GM19240 (cell line): ENCODE results near the gene ZNHIT6.

Experiments
- DNase-seq: peaks from one replicate; pipeline ENCODE4 v3.0.0; 2011; ENCODE audit warnings: low spot score; ENCODE audit not compliant: insufficient read length

ZNHIT6 gene

GRCh38 chr1:85623061-85623471 lies 85.2 kb downstream of the ZNHIT6 start:
- DNase-seq: no peak

GRCh38 chr1:85621430-85621829 lies 86.8 kb downstream of the ZNHIT6 start:
- DNase-seq: no peak

- DNase-seq: no peak
These were observed 90.6 kb downstream of the ZNHIT6 start for GRCh38 chr1:85617633-85618100.

DNA sequence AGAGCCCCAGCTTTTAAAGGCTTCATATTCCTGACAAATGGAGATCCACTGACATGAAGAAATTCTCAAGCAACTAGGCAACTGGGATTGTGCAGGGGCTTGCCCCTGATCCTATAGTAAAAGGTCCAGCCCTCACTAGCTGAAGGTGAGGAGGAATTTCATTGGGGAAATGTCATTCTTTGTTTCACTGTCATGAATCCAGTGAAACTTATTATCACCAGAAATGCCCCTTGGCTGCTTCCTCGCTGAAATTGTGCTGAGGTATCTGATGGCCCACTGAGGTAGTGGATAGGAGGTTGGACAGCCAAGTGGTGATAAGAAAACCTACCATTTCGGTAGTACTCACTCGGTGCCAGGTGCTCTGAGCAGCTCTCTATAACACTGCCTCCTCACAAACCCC lies 91.5 kb downstream of the ZNHIT6 start:
- DNase-seq: no peak

GRCh38 chr1:85616364-85616705 lies 91.9 kb downstream of the ZNHIT6 start:
- DNase-seq: no peak

- DNase-seq: no peak
These were observed 92.5 kb downstream of the ZNHIT6 start for GRCh38 chr1:85615586-85616363.

DNA sequence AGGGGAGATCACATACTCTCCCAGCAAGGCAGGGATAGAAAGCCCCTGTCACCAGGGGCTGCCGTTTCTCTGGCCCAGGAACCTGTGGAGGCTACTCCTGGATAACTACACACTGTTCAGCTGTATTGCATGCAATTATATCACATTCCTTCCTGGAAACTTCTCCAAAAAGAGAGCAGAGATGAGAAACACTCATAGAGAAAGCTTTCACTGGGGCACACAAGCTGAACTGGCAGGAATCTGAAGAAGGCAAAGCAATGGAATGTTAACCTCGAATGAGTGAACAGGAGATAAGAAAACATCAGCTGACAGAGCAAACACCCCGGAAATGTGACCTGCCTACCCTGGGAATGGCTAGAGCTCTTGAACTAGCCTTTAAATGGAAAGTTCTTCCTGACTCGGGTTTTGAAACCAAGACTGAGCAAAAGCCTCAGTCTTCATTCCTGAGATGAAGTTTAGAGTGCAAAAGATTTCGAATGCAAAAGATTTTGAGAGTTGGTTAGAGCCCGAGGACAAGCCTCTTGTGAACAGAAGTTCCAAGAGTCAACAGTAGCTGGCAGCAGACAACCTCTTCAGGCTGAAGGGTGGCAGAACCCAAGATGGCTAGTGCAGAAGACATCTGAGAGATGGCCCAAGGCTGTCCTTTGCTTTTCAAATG lies 95.4 kb downstream of the ZNHIT6 start:
- no peak for DNase-seq

GRCh38 chr1:85611856-85612255 lies 96.4 kb downstream of the ZNHIT6 start:
- no peak for DNase-seq

DNA sequence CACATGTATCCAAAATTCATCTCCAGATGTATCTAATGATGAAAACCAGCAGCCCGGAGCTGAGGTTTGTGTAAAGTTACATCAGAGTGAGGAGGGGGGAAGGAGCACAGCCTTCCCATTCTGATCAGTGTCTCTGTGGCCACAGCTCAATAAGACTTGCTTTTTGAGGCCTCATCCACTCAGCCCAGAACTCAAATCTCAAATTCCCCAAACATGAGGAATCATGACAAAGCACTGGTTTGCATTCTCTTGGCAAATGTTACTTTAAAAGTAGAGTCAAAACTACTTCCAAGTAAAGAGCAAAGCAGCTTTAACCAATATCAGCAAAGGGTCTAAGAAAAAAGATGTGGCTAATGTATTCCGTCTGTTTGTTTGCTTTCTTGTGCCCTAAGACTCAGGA lies 96.8 kb downstream of the ZNHIT6 start:
- DNase-seq: no peak

GRCh38 chr1:85609976-85610375 lies 98.3 kb downstream of the ZNHIT6 start:
- DNase-seq: no peak

- DNase-seq: no peak
These were observed 99.4 kb downstream of the ZNHIT6 start for GRCh38 chr1:85608851-85609250.

- DNase-seq: no peak
These were observed 100.3 kb downstream of the ZNHIT6 start for GRCh38 chr1:85607921-85608265.

DNA sequence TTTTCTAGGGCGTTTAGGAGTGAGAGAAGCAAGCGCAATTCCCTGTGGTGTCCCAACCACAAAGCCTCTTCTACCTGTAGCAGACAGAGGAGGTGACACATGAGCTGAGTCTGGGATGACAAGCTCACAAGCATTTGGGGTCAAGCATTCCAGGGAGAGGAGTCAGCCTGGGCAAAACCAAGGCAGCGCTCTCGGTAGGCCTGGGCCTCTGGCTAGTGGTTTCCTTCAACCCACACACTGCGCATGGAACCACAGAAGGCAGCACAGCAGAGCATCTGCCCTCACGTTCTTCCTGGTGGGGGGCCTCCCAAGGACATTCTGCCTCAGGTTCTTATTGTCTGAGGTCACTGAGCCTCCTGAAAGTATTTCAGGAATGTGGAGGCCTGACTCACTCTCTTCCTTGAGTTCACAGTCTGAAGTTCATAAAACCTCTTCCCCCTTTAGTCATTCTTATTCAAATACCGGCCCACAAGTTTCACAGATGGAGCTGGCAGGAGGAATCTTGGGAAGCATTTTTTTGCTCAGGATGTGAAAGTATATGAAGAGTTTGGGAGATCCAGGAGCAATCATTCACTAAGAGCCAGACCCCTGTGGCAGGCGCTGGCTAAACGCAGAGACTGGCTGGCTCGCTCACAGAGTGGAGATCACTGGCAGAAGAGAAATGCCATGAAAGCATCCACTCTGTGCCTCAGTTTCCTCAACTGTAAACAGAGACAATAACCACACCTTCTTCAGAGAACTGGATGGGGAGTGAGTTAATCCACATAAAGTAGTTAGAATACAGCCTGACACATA lies 100.9 kb downstream of the ZNHIT6 start:
- no peak for DNase-seq

- DNase-seq: no peak
These were observed 101.8 kb downstream of the ZNHIT6 start for GRCh38 chr1:85606414-85606800.

DNA sequence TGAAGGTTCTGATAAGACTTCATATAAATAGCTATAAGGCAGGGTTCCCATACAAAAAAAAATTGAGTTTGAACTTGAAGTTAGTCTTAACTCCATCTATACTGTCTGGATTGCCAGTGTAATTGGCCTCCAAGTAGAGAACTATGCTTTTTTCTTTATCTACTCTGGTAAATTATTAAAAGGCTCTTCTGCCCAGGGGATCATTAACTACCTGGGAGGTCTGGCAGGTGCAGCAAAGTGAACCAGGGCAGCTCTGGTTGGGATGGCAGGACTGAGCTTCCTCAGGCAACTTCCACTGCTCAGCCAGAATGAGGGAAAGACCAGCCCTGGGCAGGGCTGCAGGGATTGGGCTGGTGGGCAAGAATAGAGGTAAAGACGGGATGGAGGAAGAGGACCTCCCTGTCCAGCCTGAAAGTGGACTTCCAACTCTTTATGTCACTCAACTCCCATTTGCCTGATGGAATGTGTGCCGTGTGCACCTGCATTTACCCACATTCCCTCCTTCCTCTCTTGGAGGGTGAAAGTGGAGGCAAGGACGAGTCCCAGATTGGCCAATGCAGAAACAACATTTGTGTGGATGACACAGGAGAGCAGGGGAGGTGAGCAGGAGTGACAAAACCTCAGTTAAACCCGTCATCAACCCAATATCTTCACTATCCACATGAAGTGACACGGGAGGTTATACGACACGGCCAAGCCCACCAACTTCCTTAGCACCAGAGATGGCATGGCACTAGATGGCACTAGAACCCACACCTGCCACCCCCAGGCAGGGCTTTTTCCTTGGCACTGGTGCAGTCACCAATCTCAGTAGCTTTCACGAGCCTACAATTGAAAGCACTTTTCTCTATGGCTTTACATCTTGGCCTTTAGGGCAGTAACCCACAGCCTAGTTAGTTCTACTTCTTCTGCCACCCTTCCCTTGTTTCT lies 102.5 kb downstream of the ZNHIT6 start:
- no peak for DNase-seq

DNA sequence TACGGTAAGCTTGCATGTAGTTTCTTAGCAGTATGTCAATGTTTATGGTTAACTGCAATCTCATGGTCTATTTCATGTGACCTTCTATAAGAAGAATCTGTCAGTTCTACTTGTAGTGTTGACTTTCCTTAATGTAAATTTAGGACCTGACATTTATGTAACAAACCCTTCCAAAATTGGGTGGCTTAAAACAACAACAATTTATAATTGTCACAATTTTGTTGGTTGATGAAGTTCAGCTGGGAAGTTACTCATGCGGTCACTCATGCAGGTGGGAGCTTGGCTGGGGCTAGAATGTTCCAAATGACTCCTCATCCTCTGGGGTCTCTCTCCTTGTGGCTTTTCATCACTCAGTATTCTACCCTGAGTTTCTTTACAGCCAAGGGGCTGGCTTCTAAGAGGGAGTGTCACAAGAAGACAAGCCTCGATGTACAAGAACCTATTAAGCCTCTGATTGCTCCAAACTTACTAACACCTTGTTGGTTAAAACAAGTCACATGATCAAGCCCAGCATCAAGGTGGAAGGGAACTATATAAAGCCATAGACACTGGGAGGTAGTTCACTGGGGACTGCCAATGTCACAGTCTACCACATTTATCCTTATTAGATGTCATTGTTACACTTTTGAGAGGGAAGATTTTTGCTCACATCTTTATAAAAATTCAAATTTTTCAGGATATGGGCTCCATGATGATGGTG lies 103.8 kb downstream of the ZNHIT6 start:
- DNase-seq: no peak

DNA sequence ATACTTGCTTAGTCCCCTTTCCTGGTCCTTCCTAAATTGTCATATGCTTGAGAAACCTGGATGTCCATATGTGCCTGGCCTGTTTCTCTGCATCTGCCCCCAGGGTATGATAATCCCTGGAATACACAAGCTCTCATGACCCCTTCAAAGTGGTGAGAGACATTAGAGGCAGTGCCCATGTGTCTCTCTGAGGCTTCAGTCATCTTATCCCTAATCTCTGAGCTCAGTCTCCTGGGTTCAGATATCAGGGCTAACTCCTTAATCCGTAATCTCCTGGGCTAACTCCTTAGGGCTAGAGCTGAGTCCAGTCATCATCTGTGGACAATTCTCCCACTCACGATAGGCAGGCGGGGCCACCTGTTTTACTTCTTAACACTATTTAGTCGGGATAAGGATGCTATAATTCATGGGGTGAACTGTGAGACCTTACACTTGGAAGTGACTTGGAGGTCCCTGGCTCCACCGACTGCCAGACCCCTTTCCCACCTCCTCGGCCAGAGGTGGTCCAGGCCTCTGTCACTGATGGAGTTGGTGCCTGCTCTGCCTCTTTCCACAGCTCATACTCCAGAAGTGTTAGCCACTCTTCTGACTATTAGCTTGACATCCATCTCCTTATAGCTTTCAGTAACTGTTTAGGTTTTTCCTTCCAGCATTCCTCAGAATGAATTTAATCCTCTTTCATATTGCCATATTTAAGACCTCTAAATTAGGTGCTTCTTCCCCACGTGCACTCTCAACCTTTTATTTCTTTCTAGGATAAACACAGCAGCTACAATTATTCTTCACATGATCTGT lies 105.0 kb downstream of the ZNHIT6 start:
- DNase-seq: no peak

DNA sequence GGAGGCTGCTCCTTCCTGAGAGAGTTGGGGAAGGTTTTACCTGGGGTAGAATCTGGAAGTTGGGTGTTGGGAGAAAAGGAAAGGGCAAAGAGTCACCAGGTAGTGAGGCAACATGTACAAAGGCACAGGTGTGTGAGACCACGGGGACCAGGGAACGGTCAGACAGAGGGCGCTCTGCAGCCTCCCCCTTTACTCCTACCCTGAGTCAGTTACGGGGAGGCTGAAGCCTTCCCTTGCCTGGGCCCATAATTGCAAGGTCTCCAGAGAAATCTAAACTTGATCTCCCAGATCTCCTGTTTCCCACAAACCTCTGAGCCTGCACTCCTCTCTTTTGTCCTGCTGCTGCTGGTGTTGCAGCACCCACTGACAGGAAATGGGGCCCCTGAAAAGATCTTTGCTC lies 105.7 kb downstream of the ZNHIT6 start:
- no peak for DNase-seq

GRCh38 chr1:85601901-85602300 lies 106.3 kb downstream of the ZNHIT6 start:
- no peak for DNase-seq

DNA sequence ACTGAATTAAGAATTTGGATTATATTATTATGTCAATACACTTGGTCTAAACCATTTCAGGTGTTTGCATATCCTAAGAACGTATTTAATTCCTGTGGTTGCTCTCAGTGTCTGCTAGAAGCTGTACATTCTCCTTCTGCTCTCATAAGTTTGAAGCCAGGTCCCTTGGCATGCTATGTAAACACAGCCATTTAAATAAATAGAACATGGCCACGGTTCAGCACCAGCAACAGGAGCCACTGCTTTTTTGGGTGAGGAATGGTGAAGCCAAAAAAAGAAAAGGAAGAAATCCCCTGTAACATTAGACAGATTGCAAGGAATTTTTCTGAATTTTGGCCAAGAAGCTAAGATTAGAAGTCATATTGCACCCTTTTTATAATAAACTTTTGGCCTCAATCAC lies 108.6 kb downstream of the ZNHIT6 start:
- no peak for DNase-seq
